ENCODE results near the gene MCF2L2.
A peak's percentile ranks its signal among the peaks of the same experiment; 100 is the strongest.

Gene MCF2L2

DNA sequence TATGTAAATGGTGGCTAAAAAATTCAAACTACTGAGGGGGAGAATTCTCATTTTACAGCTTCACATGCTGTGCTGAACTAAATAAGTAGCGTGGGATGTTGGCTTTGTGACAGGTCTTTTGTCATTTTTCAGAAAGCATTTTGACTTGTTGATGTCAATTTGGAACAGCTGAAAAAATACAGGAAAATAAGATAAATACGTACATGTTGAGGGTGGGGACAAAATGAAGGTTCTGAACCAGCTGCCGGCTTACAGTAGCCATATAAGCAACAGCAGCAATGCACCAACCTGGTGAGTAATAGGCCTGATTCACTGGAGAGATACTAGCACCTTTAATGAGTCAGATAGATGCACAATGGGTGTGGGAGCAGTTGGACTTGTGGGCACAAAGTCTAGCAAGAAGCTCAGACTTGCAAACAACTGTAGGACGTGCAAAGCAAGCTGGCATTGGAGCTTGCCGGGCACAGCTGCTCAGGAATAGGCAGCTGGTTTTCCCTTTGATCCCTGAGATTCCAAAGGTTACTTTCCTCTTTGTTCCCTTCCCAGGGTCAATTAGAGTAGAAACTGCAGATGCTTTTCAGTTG, 162.5 kb downstream of the MCF2L2 start:
- DNase-seq (ENCODE audit: low read depth in 2 of 2): peak in 1 of 2 donors; percentile 17

DNA sequence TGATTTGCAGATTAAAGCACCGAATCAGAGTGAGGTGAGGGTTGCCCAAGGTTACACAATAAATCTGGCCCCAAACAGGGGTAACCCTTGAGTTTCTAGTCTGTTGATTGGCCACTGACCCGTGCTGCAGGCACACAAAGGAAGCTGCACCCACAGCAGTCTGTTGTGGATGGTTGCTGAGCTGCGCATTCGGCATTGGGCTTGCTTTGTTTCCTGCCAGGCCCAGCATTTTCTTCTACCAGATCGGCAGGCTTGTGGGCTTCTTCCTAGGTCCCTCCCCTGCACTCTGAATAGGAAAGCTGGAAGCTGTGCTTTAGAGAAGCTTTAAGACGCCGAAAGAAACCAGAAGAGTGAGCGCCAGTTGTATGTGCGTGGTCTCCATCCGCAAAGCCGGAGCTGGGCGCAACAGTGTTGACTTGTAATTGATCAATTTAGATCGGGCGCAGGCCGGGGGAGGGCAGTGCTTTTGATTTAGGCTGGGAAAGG, 163.2 kb downstream of the MCF2L2 start:
- no peak for DNase-seq (ENCODE audit: low read depth in 2 of 2)

DNA sequence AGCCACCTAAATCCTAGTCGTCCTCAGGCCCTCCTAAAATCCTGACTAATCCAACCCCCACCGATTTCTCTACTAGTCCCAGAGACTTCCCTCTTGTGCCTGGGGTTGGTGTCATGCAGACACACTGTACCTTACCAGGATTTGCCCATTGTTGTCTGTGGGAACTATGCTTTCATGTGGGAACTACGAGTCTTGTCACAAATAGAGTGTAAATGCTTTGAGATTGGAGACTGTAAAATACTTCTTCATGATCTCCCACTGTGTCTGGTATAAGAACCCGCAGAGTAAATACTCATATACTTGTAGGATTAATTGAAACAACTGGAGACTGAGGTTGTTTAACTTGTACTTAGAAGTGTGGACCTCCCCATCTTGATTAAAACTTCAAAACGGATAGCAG, 164.2 kb downstream of the MCF2L2 start:
- DNase-seq (ENCODE audit: low read depth in 2 of 2): no peak

DNA sequence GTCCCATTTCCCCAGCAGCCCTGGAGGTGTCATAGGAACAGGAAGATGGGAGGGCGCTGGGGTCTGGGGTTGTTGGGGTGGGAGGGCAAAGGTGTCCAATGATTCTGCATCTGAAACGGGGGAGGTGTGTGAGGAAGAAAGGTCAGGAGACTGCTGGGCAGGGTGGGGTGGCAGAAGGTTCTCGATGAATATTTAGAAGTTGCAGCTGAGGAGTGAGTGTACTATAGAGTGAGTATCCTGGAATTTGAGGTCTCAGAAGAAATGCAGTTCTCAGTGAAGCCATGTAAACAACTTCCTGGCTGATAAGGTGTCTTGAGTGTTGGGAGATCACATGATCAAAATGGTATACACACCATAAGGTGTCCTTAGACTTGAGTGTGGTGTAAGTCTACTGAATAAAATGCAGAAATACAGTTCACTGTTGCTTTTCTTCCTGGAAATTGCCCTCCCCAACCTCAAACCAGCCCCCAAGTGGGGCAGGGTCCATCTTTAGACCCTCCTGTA, 165.5 kb downstream of the MCF2L2 start:
- DNase-seq (ENCODE audit: low read depth in 2 of 2): no peak

DNA sequence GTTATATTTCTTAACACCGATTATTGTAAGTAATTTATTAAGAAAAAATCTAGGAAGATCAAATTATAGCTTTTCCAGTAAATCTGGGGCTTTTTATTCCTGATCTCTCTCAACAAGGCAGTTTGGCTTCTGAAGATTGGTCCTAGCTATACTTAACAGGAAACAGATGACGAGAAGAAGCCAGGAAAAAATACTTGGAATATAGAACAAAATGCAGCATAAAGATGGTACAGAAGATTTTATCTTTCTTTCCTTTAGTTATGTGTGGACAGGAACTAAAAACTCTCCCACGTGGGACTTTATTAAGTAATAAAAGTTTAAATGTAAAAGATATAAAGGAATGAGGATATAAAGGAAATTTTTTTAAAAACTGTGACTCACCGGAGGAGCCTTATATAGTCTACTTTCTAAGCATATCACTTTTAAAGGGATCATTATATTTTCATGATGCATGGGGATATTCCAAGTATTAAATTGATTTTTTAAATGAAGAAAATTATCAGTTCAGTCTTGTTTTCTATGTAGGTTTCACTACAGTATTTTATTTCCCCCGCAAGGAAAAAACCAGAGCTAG, 167.2 kb downstream of the MCF2L2 start:
- no peak for DNase-seq (ENCODE audit: low read depth in 2 of 2)

DNA sequence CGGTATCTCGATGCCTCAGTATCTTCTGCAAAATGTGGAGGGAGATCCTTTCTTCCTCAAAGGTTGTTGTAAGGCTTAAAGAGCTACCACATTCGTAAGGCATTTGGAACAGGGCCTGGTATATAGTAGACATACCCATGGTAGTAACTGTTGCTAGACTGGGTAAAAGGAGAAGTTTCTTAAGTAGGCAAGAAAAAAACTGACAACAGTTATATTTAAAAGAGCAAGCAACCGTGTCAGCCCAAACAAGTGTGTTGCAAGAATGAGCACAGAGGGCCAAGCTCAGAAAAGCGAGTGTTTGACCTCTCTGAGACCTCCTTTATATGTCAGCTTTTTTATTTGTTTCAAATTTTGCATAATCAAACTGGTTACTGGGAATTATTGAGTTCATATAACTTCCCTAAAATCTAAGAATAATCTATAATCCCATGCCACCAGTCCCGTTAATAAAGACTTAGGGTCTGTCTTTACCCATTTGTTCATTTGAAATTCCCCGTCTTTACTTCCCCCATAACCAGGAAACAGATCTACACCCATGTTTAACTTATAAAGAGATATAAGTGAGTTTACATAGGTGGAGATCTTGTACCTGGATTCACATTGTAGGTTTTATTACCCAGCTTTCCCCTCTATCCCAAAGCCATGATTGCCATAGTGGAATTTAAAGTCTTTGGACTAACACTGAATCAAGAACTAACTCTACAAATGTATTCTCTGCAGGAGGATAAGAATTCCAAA, 168.1 kb downstream of the MCF2L2 start:
- no peak for DNase-seq (ENCODE audit: low read depth in 2 of 2)

DNA sequence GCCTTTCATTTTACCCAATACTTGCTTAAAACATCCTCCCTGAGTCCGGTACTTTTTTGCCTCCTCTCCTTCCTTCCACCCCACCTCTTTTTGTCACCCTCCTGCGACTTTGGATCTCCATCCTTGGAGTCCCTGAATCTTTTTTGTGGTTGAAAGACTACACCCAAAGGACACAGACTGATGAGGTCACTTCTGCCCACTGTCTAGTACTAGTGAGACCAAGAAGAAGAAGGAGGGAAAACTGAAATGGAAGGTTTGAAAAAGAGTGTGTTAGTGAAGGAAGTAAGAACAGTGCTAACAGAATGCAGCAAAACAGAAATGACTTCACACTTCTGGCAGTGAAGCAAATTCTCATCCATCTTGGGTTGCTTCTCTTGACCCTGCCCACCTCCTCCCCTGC, 168.8 kb downstream of the MCF2L2 start:
- no peak for DNase-seq (ENCODE audit: low read depth in 2 of 2)

DNA sequence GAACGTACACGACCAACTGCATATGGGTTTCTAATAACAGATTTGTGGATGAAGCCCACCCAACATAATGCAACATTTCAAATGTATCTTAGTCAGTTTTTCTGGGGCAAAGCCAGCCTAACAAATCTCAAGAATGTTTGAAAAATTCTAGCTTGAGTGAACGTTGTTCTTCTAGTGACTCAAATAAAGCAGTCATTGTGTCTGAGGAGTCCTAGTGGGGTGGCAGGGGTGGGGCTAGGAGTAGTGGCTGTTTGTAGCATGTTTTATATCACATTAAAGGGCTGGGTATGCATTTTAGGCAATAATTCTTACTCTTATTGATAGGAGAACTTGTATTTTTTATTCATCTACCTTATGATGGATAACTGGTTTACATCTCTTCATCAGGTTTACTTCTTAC, 169.3 kb downstream of the MCF2L2 start:
- DNase-seq (ENCODE audit: low read depth in 2 of 2): no peak

DNA sequence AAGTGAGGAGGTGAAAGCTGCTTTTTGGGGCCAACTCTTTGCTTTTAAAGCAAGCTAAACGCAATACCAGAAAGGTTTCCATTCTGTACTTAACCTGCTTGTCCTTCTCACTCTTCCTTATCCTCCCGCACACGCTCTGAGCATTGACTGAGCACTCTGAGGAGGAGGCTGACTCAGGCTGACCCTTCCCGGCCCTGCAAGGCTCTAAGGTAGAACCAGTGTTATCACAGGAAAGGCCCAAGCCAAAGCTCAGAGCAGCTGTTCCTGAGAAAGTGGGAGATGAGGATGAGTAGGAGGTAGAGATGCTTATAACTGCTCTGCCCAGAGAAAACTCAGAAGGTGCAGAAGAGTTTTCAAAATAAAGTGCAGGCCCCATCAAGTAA, 173.1 kb downstream of the MCF2L2 start:
- DNase-seq (ENCODE audit: low read depth in 2 of 2): no peak

DNA sequence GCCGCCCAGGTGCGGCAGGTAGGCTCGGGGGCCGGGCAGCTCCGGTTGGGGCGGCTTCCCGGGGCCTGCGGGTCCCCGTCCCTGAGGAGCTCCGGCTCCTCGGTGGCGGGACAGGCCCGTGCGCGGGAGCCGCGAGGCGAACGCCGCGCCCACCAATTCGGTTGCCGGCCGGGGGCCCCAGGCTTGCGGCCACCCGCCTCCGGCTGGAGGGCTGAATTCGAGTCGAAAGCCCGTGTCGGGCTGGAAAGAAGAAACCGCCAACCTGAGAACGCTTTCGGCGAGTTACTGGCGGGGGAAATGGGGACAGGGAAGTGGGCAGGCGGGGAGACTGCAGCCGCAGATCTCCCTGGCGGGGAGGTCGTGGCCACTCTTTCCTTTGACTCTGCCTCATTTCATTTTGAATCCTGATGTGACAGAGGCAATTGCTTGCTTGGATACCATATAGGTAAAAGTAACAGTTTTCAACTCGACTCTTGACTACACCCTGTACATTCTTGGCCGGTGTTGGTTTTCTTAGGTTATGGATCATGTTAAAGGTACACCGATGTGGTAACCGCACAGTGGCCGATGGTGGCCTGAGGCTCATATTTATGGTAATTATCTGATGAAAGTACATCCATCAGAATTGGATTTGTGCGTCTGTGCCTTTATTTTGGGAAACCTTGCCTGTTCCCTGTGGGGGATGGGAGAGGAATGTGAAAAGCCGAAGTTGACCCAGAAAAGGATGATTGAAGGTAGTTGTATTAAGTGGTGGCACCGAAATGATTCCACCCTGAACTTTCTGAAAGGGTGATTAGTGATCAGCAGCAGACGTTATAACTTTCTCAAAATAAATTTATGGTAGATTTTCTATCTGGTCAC, 173.7 kb downstream of the MCF2L2 start:
- no peak for DNase-seq (ENCODE audit: low read depth in 2 of 2)

DNA sequence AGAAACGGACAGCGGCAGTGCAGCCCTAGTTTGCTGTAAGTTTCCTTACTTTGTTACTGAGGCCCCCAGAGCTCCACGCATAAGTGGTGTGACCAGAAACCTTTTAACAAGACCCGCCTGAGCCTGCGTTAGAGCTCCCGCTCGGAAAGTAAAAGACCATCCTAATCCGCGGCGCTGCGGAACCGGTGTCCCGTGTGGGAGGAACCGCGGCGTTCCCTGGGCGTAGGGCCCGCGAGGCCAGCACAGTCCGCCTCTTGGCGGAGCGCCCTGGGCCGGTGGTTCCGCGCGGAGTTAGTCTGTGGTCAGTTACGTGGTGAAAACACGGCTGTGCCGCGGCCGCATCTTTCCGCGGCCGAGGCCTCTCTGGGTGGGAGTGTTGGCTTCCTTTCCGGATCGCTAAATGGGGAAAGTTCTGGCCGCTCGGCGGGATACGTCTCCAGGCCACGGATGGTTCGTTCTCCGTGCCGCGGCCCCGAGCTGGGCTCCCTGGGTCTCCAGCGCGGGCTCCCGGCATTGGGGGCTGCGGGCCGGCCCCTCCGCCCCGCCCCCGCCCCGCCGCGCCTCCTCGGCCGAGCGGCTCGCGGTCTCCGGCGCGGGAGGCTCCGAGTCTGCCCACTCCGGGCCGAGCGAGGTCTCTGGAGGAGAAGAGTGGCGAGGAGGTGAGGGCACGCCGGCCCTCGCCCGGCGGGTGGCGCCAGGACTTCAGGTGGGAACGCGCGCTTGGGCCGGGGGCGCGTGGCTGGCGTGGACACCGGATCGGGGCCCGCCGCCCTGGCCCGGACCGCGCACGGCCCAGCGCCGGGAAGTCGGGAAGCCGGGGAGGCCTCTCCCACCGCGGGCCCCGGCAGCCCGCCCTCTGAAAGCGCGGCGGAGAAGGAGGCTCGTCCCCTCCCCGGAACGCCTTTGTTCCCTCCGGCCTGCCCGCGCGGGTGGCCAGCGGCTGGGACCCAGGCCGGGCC, 174.6 kb downstream of the MCF2L2 start:
- DNase-seq (ENCODE audit: low read depth in 2 of 2): peak in 1 of 2 donors; percentile 28

DNA sequence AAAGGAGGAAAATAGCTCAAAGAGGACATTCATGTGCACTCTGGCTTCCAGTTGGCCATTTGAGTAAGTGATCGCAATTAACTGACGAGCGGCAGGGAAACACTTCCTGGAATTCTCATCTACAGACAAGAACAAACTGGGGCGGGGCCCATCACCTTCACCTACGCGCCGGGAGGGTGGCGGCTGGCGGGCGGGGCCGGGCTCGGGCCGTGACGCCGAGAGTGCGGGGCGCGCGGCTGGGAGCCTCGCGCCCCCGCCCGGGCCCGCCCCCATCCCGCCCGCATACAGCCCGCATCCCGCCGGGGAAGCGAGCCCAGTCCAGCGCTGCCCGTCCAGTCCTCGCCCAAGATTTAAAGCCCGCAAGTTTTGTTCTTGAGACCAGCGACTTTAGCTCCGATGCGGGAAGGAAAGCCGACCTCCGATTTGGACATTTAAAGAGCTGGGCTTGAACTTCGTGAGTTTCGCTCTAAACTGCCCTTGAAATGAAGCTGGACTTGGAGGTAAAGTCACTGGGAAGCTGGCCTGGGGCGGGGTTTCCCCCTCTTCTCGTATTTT, 175.4 kb downstream of the MCF2L2 start, which contains the start of gene B3GNT5:
Gene B3GNT5 (plus strand): TSS at position 281 of the 555 bp plus-strand sequence. CDS start 16,546 bp downstream, outside the sequence.
- peak; percentile 34 to 48 for DNase-seq (ENCODE audit: low read depth in 2 of 2)

DNA sequence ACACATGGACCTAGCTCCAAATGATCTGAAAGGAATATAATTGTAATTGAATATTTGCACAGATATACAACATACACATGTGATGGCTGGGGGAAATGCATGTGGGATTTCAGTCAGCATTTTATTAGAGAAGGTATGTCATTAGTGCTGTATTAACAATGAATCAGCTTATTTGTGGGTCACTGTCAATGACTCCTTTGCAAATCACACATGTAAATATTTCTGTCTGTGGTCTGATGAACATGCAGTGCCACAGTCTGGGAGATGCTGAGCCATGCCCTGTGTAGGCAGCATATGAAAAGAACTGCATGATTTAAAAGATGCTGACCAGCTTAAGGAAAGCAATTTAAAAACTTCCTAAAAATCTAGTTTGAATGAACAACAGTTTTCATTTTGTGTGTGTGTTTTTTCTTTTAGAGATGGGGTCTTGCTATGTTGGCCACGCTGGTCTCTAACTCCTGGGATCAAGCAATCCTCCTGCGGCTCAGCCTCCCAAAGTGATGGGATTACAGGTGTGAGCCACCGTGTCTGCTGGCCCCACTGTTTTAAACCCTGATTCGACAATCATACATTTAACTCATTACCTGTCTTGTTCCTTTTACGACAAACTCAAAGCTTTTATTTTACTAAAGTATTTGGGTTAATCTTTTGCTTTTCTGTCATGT, 176.2 kb downstream of the MCF2L2 start:
- DNase-seq (ENCODE audit: low read depth in 2 of 2): no peak

DNA sequence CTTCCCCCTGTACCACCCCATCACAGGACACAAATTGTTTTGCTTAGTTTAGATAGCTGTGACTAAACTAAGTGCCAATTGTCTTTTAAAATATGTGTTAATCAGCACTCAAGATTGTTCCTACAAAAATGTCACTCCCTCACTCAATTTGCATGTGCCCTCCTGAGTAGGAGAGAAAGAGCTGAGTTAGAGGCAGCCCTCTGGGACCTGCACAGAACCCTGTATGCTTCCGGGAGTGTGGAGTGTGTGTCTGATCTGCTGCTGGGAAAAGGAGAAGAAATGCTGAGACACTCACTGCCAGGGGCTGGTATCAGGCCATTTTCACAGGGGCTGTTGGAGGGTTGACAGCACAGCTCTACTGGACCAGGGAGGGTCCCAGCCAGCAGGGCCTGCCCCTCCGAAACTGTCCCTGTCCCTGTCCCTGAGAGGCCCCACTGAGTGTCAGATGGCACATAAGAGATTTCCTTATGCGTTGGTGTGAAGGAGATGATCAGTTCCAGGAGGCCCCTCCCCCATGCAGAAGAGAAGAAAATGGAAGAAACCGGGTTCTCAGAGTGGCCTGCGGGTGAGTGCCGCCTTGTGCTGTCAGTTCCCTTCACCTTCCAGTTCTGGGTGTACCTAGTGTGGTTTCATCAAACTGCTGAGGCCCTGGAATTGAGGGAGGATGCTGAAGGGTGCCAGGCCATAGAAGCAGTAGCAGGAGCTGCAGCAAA, 179.3 kb downstream of the MCF2L2 start:
- no peak for DNase-seq (ENCODE audit: low read depth in 2 of 2)

DNA sequence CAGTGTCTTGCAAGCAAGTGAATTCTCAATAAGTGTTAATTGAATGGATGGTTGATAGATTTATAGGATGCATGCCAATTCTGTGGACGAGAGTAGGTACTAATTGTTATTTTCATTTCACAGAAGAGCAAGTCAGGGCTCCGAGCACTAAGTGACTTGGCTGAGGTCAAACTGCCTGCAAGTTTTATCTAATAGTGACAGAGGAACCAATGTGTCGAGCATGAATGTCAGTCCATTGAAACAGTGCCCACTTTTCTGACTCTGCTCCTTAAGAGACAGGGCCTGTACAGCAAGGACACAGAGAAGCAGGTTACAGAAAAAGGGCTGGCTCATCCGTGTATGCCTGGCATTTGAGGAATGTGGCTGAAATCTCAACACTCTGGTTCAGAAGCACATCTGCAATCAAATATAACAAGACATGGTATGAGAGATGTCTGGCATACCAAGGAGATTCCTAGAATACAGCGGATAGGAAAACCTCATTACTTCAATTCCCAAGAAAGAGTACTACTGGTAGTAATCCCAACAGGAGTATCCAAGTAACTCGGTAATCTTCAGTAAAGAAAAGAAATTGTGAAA, 181.3 kb downstream of the MCF2L2 start:
- DNase-seq (ENCODE audit: low read depth in 2 of 2): no peak

DNA sequence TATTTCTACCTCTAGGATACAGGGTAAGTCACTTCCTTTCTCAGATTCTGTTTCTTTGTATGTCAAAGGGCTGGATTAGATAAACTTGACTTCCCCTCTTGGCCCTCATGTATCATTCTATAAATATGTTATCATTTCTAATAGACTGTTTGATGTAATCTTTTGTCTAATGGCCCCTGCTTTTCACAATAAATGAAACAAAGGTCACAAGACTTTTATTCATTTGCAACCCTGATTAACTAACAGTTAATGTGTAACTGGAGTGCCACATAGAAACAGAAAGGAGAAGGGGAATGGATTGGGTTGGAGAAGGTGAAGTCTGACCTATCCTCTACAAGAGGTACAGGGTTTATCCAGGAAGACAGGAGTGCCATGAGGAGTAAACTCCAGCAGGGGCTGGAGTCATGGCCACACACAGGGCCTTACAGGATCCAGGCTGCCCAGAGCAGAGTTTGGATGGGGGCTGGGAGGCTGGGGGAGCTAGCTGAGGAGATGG, 183.4 kb downstream of the MCF2L2 start:
- no peak for DNase-seq (ENCODE audit: low read depth in 2 of 2)

DNA sequence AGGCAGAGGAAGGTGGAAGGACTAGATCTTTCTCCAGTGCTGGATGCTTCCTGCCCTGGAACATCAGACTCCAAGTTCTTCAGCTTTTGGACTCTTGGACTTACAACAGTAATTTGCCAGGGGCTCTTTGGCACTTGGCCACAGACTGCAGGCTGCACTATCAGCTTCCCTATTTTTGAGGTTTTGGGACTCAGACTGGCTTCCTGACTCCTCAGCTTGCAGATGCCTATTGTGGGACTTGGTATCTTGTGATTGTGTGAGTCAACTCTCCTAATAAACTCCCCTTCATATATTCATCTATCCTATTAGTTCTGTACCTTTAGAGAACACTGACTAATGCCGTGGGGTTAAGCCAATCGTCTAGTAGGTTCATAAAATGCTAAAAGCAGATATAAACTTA, 184.2 kb downstream of the MCF2L2 start:
- DNase-seq (ENCODE audit: low read depth in 2 of 2): no peak

DNA sequence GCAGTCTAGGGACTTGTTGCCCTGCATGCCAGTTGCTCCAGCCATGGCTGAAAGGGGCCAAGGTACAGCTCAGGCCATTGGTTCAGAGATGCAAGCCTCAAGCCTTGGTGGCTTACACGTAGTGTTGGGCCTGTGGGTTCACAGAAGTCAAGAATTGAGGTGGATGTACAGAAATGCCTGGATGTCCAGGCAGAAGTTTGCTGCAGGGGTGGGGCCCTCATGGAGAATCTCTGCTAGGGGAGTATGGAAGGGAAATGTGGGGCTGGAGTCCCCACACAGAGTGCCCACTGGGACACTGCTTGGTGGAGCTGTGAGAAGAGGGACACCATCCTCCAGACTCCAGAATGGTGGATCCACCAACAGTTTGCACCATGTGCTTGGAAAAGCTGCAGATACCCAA, 186.0 kb downstream of the MCF2L2 start:
- DNase-seq (ENCODE audit: low read depth in 2 of 2): no peak

DNA sequence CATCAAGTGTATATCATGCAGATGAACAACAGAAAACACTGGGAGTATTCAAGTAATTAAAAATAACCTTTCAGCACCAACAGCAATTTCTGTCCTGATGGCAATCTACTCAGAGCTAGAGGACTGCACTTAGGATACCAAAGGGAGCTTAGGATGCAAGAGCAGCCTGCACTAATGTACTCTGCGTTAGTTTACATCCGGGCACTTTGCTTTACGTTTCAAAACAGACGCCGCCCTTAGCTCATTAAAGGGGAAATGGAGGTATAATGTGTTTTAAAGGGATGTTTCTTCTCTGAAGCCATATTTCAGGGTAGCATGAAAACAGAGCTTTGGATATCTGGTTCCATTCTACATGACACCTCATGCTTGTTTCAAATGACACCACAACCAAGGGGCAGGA, 189.4 kb downstream of the MCF2L2 start:
- no peak for DNase-seq (ENCODE audit: low read depth in 2 of 2)

Measured in stimulated activated CD8-positive, alpha-beta memory T cell treated with anti-CD3 and anti-CD28 coated beads, Interleukin-7, amount 100 ng/mL, for 4 hours (primary cell).